ENCODE data around the gene RPL39.

GRCh38 chrX:119759248-119759766 lies 32.1 kb downstream of the RPL39 start:
- TF ChIP-seq CTCF (IDR thresholded peaks at IDR 0.05; ENCODE audit: insufficient read depth, low read length) (no peak), POLR2AphosphoS5 (IDR thresholded peaks at IDR 0.05; ENCODE audit: low read depth) (no peak)
